VCaP (cell line): ENCODE results near the gene ZMYND8.
A peak's percentile ranks its signal among the peaks of the same experiment; 100 is the strongest.
"Not testable (repeated sequence)": the region's sequence is repeated elsewhere in the genome, so short reads cannot be mapped to it uniquely, and the experiment has no call there.

ENCODE experiments used
- H3K27ac ChIP-seq: fragments of 450-650 bp; 2 replicates; pipeline ENCODE4 v1.5.1; 2017
- CTCF ChIP-seq: fragments of 450-650 bp; conservative IDR thresholded peaks from 2 replicates; pipeline ENCODE4 v1.5.1; 2017; ENCODE audit warnings: mild to moderate bottlenecking, moderate library complexity

Gene ZMYND8

GRCh38 chr20:47290008-47290407 is 66.5 kb downstream of the ZMYND8 start:
- no peak overlapping the region for H3K27ac ChIP-seq

GRCh38 chr20:47289096-47289495 is 67.4 kb downstream of the ZMYND8 start:
- no peak overlapping the region for H3K27ac ChIP-seq
- no peak for TF ChIP-seq CTCF

More at GRCh38 chr20:47290008-47290407, 66.5 kb downstream of the ZMYND8 start:
- TF ChIP-seq CTCF, result no peak

- not testable (repeated sequence) for H3K27ac ChIP-seq
Observed at GRCh38 chr20:47288530-47288929, 68.0 kb downstream of the ZMYND8 start.

- H3K27ac ChIP-seq, result no peak overlapping the region
- TF ChIP-seq CTCF, result no peak
Observed at GRCh38 chr20:47287609-47288144, 68.8 kb downstream of the ZMYND8 start.

- H3K27ac ChIP-seq, result no peak overlapping the region
- no peak for TF ChIP-seq CTCF
Observed at GRCh38 chr20:47286681-47287080, 69.8 kb downstream of the ZMYND8 start.

- TF ChIP-seq CTCF, result no peak
- no peak overlapping the region for H3K27ac ChIP-seq
Observed at GRCh38 chr20:47285189-47285588, 71.3 kb downstream of the ZMYND8 start.

GRCh38 chr20:47284373-47284772 is 72.1 kb downstream of the ZMYND8 start:
- H3K27ac ChIP-seq, result no peak overlapping the region
- no peak for TF ChIP-seq CTCF

GRCh38 chr20:47283411-47283810 is 73.1 kb downstream of the ZMYND8 start:
- peak overlapping the region; percentile 13; the same call in 1 of the 2 replicates for H3K27ac ChIP-seq
- no peak for TF ChIP-seq CTCF
